Measurements from ENCODE around the gene UCP3.

- no peak for TF ChIP-seq CTCF (IDR thresholded peaks at IDR 0.05)
- TF ChIP-seq POLR2A (IDR thresholded peaks at IDR 0.05), result no peak
Measured at GRCh38 chr11:73976451-73977151, 32.3 kb downstream of the UCP3 start.
